ENCODE results near the gene SHROOM3.

SHROOM3 gene

GRCh38 chr4:76692761-76693160 lies 257.7 kb downstream of the SHROOM3 start:
- no peak for TF ChIP-seq TAF1 (IDR thresholded peaks at IDR 0.05; ENCODE audit: borderline replicate concordance, insufficient read depth, low read length)
- TF ChIP-seq POLR2AphosphoS5 (IDR thresholded peaks at IDR 0.05; ENCODE audit: low read depth, low read length): no peak
- TF ChIP-seq REST (IDR thresholded peaks at IDR 0.05; ENCODE audit: insufficient read depth in 1 of 2, low read depth in 2 of 2, low read length in 2 of 2): no peak
- TF ChIP-seq SIN3A (IDR thresholded peaks at IDR 0.05; ENCODE audit: borderline replicate concordance, insufficient read depth, low read length): no peak
- TF ChIP-seq FOXP2 (optimal IDR thresholded peaks at IDR 0.05; ENCODE audit: borderline replicate concordance, extremely low read depth, extremely low read length, insufficient read depth): no peak

- TF ChIP-seq REST (IDR thresholded peaks at IDR 0.05; ENCODE audit: insufficient read depth in 1 of 2, low read depth in 2 of 2, low read length in 2 of 2) (no peak), FOXP2 (optimal IDR thresholded peaks at IDR 0.05; ENCODE audit: borderline replicate concordance, extremely low read depth, extremely low read length, insufficient read depth) (no peak), TAF1 (IDR thresholded peaks at IDR 0.05; ENCODE audit: borderline replicate concordance, insufficient read depth, low read length) (no peak)
Measured at GRCh38 chr4:76694056-76694455, 259.0 kb downstream of the SHROOM3 start.

- TF ChIP-seq FOXP2 (optimal IDR thresholded peaks at IDR 0.05; ENCODE audit: borderline replicate concordance, extremely low read depth, extremely low read length, insufficient read depth): no peak
- TF ChIP-seq TAF1 (IDR thresholded peaks at IDR 0.05; ENCODE audit: borderline replicate concordance, insufficient read depth, low read length): no peak
- TF ChIP-seq REST (IDR thresholded peaks at IDR 0.05; ENCODE audit: insufficient read depth in 1 of 2, low read depth in 2 of 2, low read length in 2 of 2): no peak
- TF ChIP-seq SIN3A (IDR thresholded peaks at IDR 0.05; ENCODE audit: borderline replicate concordance, insufficient read depth, low read length): no peak
- no peak for TF ChIP-seq POLR2AphosphoS5 (IDR thresholded peaks at IDR 0.05; ENCODE audit: low read depth, low read length)
Measured at GRCh38 chr4:76696109-76696508, 261.1 kb downstream of the SHROOM3 start.

GRCh38 chr4:76697129-76697803 lies 262.2 kb downstream of the SHROOM3 start:
- TF ChIP-seq REST (IDR thresholded peaks at IDR 0.05; ENCODE audit: insufficient read depth in 1 of 2, low read depth in 2 of 2, low read length in 2 of 2) (no peak), SIN3A (IDR thresholded peaks at IDR 0.05; ENCODE audit: borderline replicate concordance, insufficient read depth, low read length) (no peak), POLR2AphosphoS5 (IDR thresholded peaks at IDR 0.05; ENCODE audit: low read depth, low read length) (no peak), FOXP2 (optimal IDR thresholded peaks at IDR 0.05; ENCODE audit: borderline replicate concordance, extremely low read depth, extremely low read length, insufficient read depth) (no peak), TAF1 (IDR thresholded peaks at IDR 0.05; ENCODE audit: borderline replicate concordance, insufficient read depth, low read length) (no peak)

DNA sequence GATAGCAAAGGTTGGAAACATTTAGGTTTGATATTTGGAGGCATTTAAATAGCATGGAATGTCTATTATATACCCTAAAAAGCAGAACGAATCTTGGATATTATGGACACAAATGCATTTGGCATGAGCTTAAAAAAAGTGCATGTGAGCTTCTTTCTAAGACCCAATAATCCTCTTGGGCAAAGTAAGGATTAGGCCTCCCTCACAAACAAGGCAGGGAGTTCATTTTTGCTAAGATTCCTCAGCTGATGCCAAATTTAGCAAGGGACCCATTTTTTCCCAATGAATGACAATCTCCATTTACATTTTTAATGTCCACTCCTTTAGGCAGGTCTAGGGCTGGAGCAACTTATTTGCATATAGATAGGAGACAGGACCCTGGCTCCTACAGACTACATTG lies 263.1 kb downstream of the SHROOM3 start:
- TF ChIP-seq REST (IDR thresholded peaks at IDR 0.05; ENCODE audit: insufficient read depth in 1 of 2, low read depth in 2 of 2, low read length in 2 of 2): no peak
- no peak for TF ChIP-seq FOXP2 (optimal IDR thresholded peaks at IDR 0.05; ENCODE audit: borderline replicate concordance, extremely low read depth, extremely low read length, insufficient read depth)
- TF ChIP-seq POLR2AphosphoS5 (IDR thresholded peaks at IDR 0.05; ENCODE audit: low read depth, low read length): no peak
- no peak for TF ChIP-seq SIN3A (IDR thresholded peaks at IDR 0.05; ENCODE audit: borderline replicate concordance, insufficient read depth, low read length)
- TF ChIP-seq TAF1 (IDR thresholded peaks at IDR 0.05; ENCODE audit: borderline replicate concordance, insufficient read depth, low read length): no peak

Measured in PFSK-1 (cell line).